Measurements from ENCODE around the gene TOP2B.
A peak's percentile ranks its signal among the peaks of the same experiment; 100 is the strongest.

Gene TOP2B

GRCh38 chr3:25587975-25588374 lies 76.7 kb downstream of the TOP2B start:
- Histone ChIP-seq H3K4me1 (ENCODE audit: control insufficient read depth in 2 of 2, insufficient read depth in 1 of 2, low read depth in 1 of 2, low read length in 2 of 2) (peaks cover 3 to 4% of the 10 kb centered on the region in 2 donors), H4K8ac (ENCODE audit: low read depth, low read length) (no peak overlapping the region), H3K14ac (ENCODE audit: low read length) (no peak overlapping the region), H2AK5ac (ENCODE audit: low read depth, low read length) (no peak overlapping the region), H2BK12ac (ENCODE audit: low read length) (no peak overlapping the region), H3K9me3 (replicated peaks in 1 of 2; ENCODE audit: control insufficient read depth in 2 of 2, insufficient read depth in 1 of 2, low read depth in 1 of 2, low read length in 2 of 2) (no peaks in the 10 kb centered on the region), H3K79me1 (ENCODE audit: low read depth, low read length) (no peaks in the 10 kb centered on the region), H3K36me3 (replicated peaks in 1 of 2; ENCODE audit: control insufficient read depth in 2 of 2, insufficient read depth in 2 of 2, low read length in 2 of 2) (no peaks in the 10 kb centered on the region), H3K23ac (ENCODE audit: low read depth, low read length, poor library complexity) (no peak overlapping the region), H3K9ac (ENCODE audit: low read depth, low read length, poor library complexity) (no peak overlapping the region), H4K91ac (ENCODE audit: low read depth, low read length, poor library complexity) (no peak overlapping the region), H3K4ac (ENCODE audit: low read length) (no peak overlapping the region), H2BK15ac (ENCODE audit: low read length) (no peak overlapping the region), H2AFZ (ENCODE audit: low read length) (no peak overlapping the region), H3K27ac (replicated peaks; ENCODE audit: low read length) (no peak overlapping the region), H3K18ac (ENCODE audit: low read length) (no peak overlapping the region), H3K4me3 (ENCODE audit: low read length in 2 of 2) (no peak overlapping the region), H2BK5ac (ENCODE audit: low read length) (no peak overlapping the region), H3K4me2 (ENCODE audit: insufficient read depth, low read length, poor library complexity, severe bottlenecking) (no peak overlapping the region), H2BK120ac (ENCODE audit: low read depth, low read length) (no peak overlapping the region), H3K27me3 (ENCODE audit: control insufficient read depth in 3 of 3, insufficient read depth in 3 of 3, low read depth in 1 of 3, low read length in 3 of 3) (no peaks in the 10 kb centered on the region)
- no peak for DNase-seq (ENCODE audit: low spot score)
- no CpG with 5 or more reads among the region's 2 CpGs for WGBS, 2 donors (ENCODE audit: extremely low coverage in 2 of 2, insufficient read length in 2 of 2, insufficient replicate concordance in 1 of 2)

- no peak overlapping the region for H3K4me2 ChIP-seq (ENCODE audit: insufficient read depth, low read length, poor library complexity, severe bottlenecking)
- no peaks in the 10 kb centered on the region for H3K36me3 ChIP-seq (replicated peaks in 1 of 2; ENCODE audit: control insufficient read depth in 2 of 2, insufficient read depth in 2 of 2, low read length in 2 of 2)
- no peak overlapping the region for H3K23ac ChIP-seq (ENCODE audit: low read depth, low read length, poor library complexity)
- no peak overlapping the region for H2BK5ac ChIP-seq (ENCODE audit: low read length)
- H2AK5ac ChIP-seq (ENCODE audit: low read depth, low read length) = no peak overlapping the region
- H3K79me1 ChIP-seq (ENCODE audit: low read depth, low read length) = no peaks in the 10 kb centered on the region
- no peak overlapping the region for H3K18ac ChIP-seq (ENCODE audit: low read length)
- no peaks in the 10 kb centered on the region for H3K27me3 ChIP-seq (ENCODE audit: control insufficient read depth in 3 of 3, insufficient read depth in 3 of 3, low read depth in 1 of 3, low read length in 3 of 3)
- WGBS, 2 donors (ENCODE audit: extremely low coverage in 2 of 2, insufficient read length in 2 of 2, insufficient replicate concordance in 1 of 2) = no CpG with 5 or more reads among the region's 5 CpGs
- no peak overlapping the region for H4K8ac ChIP-seq (ENCODE audit: low read depth, low read length)
- H3K4me1 ChIP-seq (ENCODE audit: control insufficient read depth in 2 of 2, insufficient read depth in 1 of 2, low read depth in 1 of 2, low read length in 2 of 2) = peaks cover 3 to 4% of the 10 kb centered on the region in 2 donors
- no peak overlapping the region for H2BK120ac ChIP-seq (ENCODE audit: low read depth, low read length)
- H3K4ac ChIP-seq (ENCODE audit: low read length) = no peak overlapping the region
- no peak overlapping the region for H4K91ac ChIP-seq (ENCODE audit: low read depth, low read length, poor library complexity)
- no peak overlapping the region for H3K27ac ChIP-seq (replicated peaks; ENCODE audit: low read length)
- no peak overlapping the region for H2BK12ac ChIP-seq (ENCODE audit: low read length)
- no peak overlapping the region for H3K9ac ChIP-seq (ENCODE audit: low read depth, low read length, poor library complexity)
- H3K9me3 ChIP-seq (replicated peaks in 1 of 2; ENCODE audit: control insufficient read depth in 2 of 2, insufficient read depth in 1 of 2, low read depth in 1 of 2, low read length in 2 of 2) = peaks cover 0 to under 1% of the 10 kb centered on the region in 2 donors
- H2AFZ ChIP-seq (ENCODE audit: low read length) = no peak overlapping the region
- H3K4me3 ChIP-seq (ENCODE audit: low read length in 2 of 2) = no peak overlapping the region
- no peak for DNase-seq (ENCODE audit: low spot score)
- no peak overlapping the region for H2BK15ac ChIP-seq (ENCODE audit: low read length)
- H3K14ac ChIP-seq (ENCODE audit: low read length) = no peak overlapping the region
Measured at GRCh38 chr3:25587526-25587925, 77.2 kb downstream of the TOP2B start.

GRCh38 chr3:25587094-25587493 lies 77.6 kb downstream of the TOP2B start:
- Histone ChIP-seq H3K4me2 (ENCODE audit: insufficient read depth, low read length, poor library complexity, severe bottlenecking) (no peak overlapping the region), H4K91ac (ENCODE audit: low read depth, low read length, poor library complexity) (no peak overlapping the region), H3K4me3 (ENCODE audit: low read length in 2 of 2) (no peak overlapping the region), H3K14ac (ENCODE audit: low read length) (no peak overlapping the region), H2BK5ac (ENCODE audit: low read length) (no peak overlapping the region), H2BK120ac (ENCODE audit: low read depth, low read length) (no peak overlapping the region), H3K9ac (ENCODE audit: low read depth, low read length, poor library complexity) (no peak overlapping the region), H4K8ac (ENCODE audit: low read depth, low read length) (no peak overlapping the region), H3K4ac (ENCODE audit: low read length) (no peak overlapping the region), H3K18ac (ENCODE audit: low read length) (no peak overlapping the region), H3K36me3 (replicated peaks in 1 of 2; ENCODE audit: control insufficient read depth in 2 of 2, insufficient read depth in 2 of 2, low read length in 2 of 2) (no peaks in the 10 kb centered on the region), H3K9me3 (replicated peaks in 1 of 2; ENCODE audit: control insufficient read depth in 2 of 2, insufficient read depth in 1 of 2, low read depth in 1 of 2, low read length in 2 of 2) (peaks cover 0 to 5% of the 10 kb centered on the region in 2 donors), H3K23ac (ENCODE audit: low read depth, low read length, poor library complexity) (no peak overlapping the region), H2BK15ac (ENCODE audit: low read length) (no peak overlapping the region), H3K4me1 (ENCODE audit: control insufficient read depth in 2 of 2, insufficient read depth in 1 of 2, low read depth in 1 of 2, low read length in 2 of 2) (peaks cover 0 to 2% of the 10 kb centered on the region in 2 donors), H2AK5ac (ENCODE audit: low read depth, low read length) (no peak overlapping the region), H3K79me1 (ENCODE audit: low read depth, low read length) (no peaks in the 10 kb centered on the region), H2AFZ (ENCODE audit: low read length) (no peak overlapping the region), H3K27me3 (ENCODE audit: control insufficient read depth in 3 of 3, insufficient read depth in 3 of 3, low read depth in 1 of 3, low read length in 3 of 3) (no peaks in the 10 kb centered on the region), H2BK12ac (ENCODE audit: low read length) (no peak overlapping the region), H3K27ac (replicated peaks; ENCODE audit: low read length) (no peak overlapping the region)
- WGBS, 2 donors (ENCODE audit: extremely low coverage in 2 of 2, insufficient read length in 2 of 2, insufficient replicate concordance in 1 of 2) = no CpG with 5 or more reads among the region's 1 CpG
- DNase-seq (ENCODE audit: low spot score) = no peak

- WGBS, 2 donors (ENCODE audit: extremely low coverage in 2 of 2, insufficient read length in 2 of 2, insufficient replicate concordance in 1 of 2) = no CpG with 5 or more reads among the region's 11 CpGs
- no peak overlapping the region for H2AK5ac ChIP-seq (ENCODE audit: low read depth, low read length)
- H2BK12ac ChIP-seq (ENCODE audit: low read length) = no peak overlapping the region
- no peak overlapping the region for H3K23ac ChIP-seq (ENCODE audit: low read depth, low read length, poor library complexity)
- H3K4me3 ChIP-seq (ENCODE audit: low read length in 2 of 2) = no peak overlapping the region
- H3K18ac ChIP-seq (ENCODE audit: low read length) = peak overlapping the region; percentile 11
- H4K91ac ChIP-seq (ENCODE audit: low read depth, low read length, poor library complexity) = no peak overlapping the region
- peaks cover 0 to 2% of the 10 kb centered on the region in 2 donors for H3K4me1 ChIP-seq (ENCODE audit: control insufficient read depth in 2 of 2, insufficient read depth in 1 of 2, low read depth in 1 of 2, low read length in 2 of 2)
- H3K36me3 ChIP-seq (replicated peaks in 1 of 2; ENCODE audit: control insufficient read depth in 2 of 2, insufficient read depth in 2 of 2, low read length in 2 of 2) = no peaks in the 10 kb centered on the region
- no peaks in the 10 kb centered on the region for H3K27me3 ChIP-seq (ENCODE audit: control insufficient read depth in 3 of 3, insufficient read depth in 3 of 3, low read depth in 1 of 3, low read length in 3 of 3)
- no peak overlapping the region for H3K9ac ChIP-seq (ENCODE audit: low read depth, low read length, poor library complexity)
- no peak overlapping the region for H2BK15ac ChIP-seq (ENCODE audit: low read length)
- no peak overlapping the region for H2BK5ac ChIP-seq (ENCODE audit: low read length)
- H3K79me1 ChIP-seq (ENCODE audit: low read depth, low read length) = no peaks in the 10 kb centered on the region
- no peak overlapping the region for H3K4ac ChIP-seq (ENCODE audit: low read length)
- no peak overlapping the region for H3K27ac ChIP-seq (replicated peaks; ENCODE audit: low read length)
- no peak overlapping the region for H3K14ac ChIP-seq (ENCODE audit: low read length)
- peaks cover 0 to 5% of the 10 kb centered on the region in 2 donors for H3K9me3 ChIP-seq (replicated peaks in 1 of 2; ENCODE audit: control insufficient read depth in 2 of 2, insufficient read depth in 1 of 2, low read depth in 1 of 2, low read length in 2 of 2)
- no peak overlapping the region for H2BK120ac ChIP-seq (ENCODE audit: low read depth, low read length)
- H4K8ac ChIP-seq (ENCODE audit: low read depth, low read length) = no peak overlapping the region
- H3K4me2 ChIP-seq (ENCODE audit: insufficient read depth, low read length, poor library complexity, severe bottlenecking) = no peak overlapping the region
- no peak overlapping the region for H2AFZ ChIP-seq (ENCODE audit: low read length)
- DNase-seq (ENCODE audit: low spot score) = no peak
Measured at GRCh38 chr3:25586553-25586952, 78.2 kb downstream of the TOP2B start.
